Vagina (tissue), 2 donors: ENCODE measurements around the gene OMD. TPM values are rescaled to one million over a fixed set of nuclear protein-coding genes. Genes with fewer than 3 reads are reported as not detected.

ENCODE experiments used
- DNase-seq, 2 donors: peaks; one replicate each; pipeline ENCODE4 v3.0.0-alpha.2; 2017; ENCODE audit errors: extremely low spot score in 2 of 2
- H3K27ac ChIP-seq: fragments of 200-600 bp; sonication (generic); one replicate; pipeline ENCODE4 v1.5.1; 2019
- H3K27me3 ChIP-seq: fragments of 200-600 bp; sonication (generic); one replicate; pipeline ENCODE4 v1.5.1; 2019
- H3K36me3 ChIP-seq, 2 donors: fragments of 200-600 bp; sonication (generic); one replicate each; pipeline ENCODE4 v1.5.1; 2017 to 2019
- H3K4me1 ChIP-seq: fragments of 200-600 bp; sonication (generic); one replicate; pipeline ENCODE4 v1.5.1; 2019
- H3K4me3 ChIP-seq, 2 donors: fragments of 200-600 bp; sonication (generic); 1 replicate in 1 of 2; 2 replicates in 1 of 2; pipeline ENCODE4 v1.5.1; 2016 to 2019
- H3K9me3 ChIP-seq: fragments of 200-600 bp; sonication (generic); one replicate; pipeline ENCODE4 v1.5.1; 2019
- POLR2A ChIP-seq, 2 donors: fragments of 450-650 bp; IDR thresholded peaks; one replicate each; pipeline ENCODE4 v1.6.1; 2017; ENCODE audit warnings: antibody characterized with exemption in 2 of 2, mild to moderate bottlenecking in 2 of 2, moderate library complexity in 2 of 2
- POLR2AphosphoS5 ChIP-seq, 2 donors: sonication (generic); formaldehyde crosslinking; IDR thresholded peaks; one replicate each; pipeline ENCODE4 v1.9.0; 2017; ENCODE audit warnings: antibody characterized with exemption in 2 of 2, mild to moderate bottlenecking in 2 of 2, low read depth in 1 of 2; ENCODE audit not compliant: insufficient read depth in 1 of 2
- intact Hi-C: fragments of 100-400 bp; cut with DNase I; formaldehyde crosslinking; loops from one replicate; pipeline ENCODE4 v1.15.1; 2023
- total RNA-seq: library from RNA; depleted of rRNA; stranded (reverse); fragments of >200 nt; gene quantifications from one replicate; pipeline ENCODE4 v1.2.3, GENCODE V29; 2016
- TF ChIP-seq, protein P1 (sequence below), 3 experiments: fragments of 450-650 bp in 2 of 3; fragments of 200-600 bp in 1 of 3; sonication (generic) in 1 of 3; IDR thresholded peaks; one replicate each; pipeline ENCODE4 v1.5.1; 2017 to 2019; ENCODE audit warnings: antibody characterized with exemption in 3 of 3, mild to moderate bottlenecking in 2 of 3, moderate library complexity in 2 of 3

OMD gene
- total RNA-seq, 1 donor from 2014 or later, result 10.3 TPM

DNA sequence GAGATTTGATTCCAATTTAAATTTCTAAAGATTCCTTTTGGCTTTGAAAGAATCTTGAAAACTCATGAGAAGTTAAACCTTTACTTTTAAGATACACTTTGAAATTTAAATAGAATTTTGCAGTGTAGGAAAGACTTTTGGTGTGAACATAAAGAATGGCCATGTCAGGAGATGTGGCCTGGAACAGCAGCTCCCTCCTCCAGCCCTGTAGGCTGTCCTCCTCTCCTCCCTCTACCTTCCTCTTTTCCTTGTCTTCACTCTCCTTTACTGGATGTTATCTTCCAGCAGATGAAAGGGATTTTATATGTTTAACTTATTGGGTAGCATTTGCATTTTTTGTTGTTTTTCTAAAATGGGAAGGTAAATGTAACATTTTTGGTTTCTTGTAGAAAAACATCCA is 39.1 kb upstream of the OMD start:
- H3K27ac ChIP-seq, result peak overlapping the region; percentile 53
- H3K4me3 ChIP-seq, result no peak overlapping the region
- peaks cover 8% of the 10 kb centered on the region for H3K4me1 ChIP-seq
- DNase-seq, result no peak
- H3K27me3 ChIP-seq, result no peaks in the 10 kb centered on the region
- no peaks in the 10 kb centered on the region for H3K9me3 ChIP-seq
- TF ChIP-seq POLR2A (IDR thresholded peaks at IDR 0.05) (no peak), POLR2AphosphoS5 (IDR thresholded peaks at IDR 0.05; ENCODE audit: insufficient read depth in 1 of 2, low read depth in 1 of 2) (no peak)
- TF ChIP-seq, protein P1, sequence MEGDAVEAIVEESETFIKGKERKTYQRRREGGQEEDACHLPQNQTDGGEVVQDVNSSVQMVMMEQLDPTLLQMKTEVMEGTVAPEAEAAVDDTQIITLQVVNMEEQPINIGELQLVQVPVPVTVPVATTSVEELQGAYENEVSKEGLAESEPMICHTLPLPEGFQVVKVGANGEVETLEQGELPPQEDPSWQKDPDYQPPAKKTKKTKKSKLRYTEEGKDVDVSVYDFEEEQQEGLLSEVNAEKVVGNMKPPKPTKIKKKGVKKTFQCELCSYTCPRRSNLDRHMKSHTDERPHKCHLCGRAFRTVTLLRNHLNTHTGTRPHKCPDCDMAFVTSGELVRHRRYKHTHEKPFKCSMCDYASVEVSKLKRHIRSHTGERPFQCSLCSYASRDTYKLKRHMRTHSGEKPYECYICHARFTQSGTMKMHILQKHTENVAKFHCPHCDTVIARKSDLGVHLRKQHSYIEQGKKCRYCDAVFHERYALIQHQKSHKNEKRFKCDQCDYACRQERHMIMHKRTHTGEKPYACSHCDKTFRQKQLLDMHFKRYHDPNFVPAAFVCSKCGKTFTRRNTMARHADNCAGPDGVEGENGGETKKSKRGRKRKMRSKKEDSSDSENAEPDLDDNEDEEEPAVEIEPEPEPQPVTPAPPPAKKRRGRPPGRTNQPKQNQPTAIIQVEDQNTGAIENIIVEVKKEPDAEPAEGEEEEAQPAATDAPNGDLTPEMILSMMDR (IDR thresholded peaks at IDR 0.05), result no peak
- H3K36me3 ChIP-seq, result no peaks in the 10 kb centered on the region
- intact Hi-C loops, result no loop called here

DNA sequence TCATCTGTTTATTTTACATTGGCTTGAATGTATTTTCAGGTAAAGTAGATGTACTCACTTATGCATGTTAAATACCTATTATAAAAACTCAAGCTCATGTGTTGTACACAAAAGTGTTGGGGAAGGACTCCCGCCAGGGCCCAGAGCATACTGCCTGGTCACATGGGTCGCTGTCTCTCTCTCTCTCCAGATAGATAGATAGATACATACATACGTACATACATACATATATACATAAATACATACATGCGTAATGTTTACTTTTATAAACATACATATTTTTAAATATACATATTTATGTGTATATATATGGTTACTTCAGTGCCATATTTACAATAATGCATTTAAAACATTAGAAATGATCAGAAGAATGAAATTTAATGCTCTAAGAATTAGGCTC is 33.3 kb upstream of the OMD start:
- H3K4me3 ChIP-seq, result no peak overlapping the region
- DNase-seq, result no peak
- no peaks in the 10 kb centered on the region for H3K36me3 ChIP-seq
- no peaks in the 10 kb centered on the region for H3K9me3 ChIP-seq
- TF ChIP-seq POLR2AphosphoS5 (IDR thresholded peaks at IDR 0.05; ENCODE audit: insufficient read depth in 1 of 2, low read depth in 1 of 2), result no peak
- TF ChIP-seq POLR2A (IDR thresholded peaks at IDR 0.05), result no peak
- TF ChIP-seq, protein P1 (IDR thresholded peaks at IDR 0.05), result no peak
- H3K27ac ChIP-seq, result no peak overlapping the region
- intact Hi-C loops, result no loop called here
- H3K27me3 ChIP-seq, result no peaks in the 10 kb centered on the region
- H3K4me1 ChIP-seq, result no peaks in the 10 kb centered on the region

DNA sequence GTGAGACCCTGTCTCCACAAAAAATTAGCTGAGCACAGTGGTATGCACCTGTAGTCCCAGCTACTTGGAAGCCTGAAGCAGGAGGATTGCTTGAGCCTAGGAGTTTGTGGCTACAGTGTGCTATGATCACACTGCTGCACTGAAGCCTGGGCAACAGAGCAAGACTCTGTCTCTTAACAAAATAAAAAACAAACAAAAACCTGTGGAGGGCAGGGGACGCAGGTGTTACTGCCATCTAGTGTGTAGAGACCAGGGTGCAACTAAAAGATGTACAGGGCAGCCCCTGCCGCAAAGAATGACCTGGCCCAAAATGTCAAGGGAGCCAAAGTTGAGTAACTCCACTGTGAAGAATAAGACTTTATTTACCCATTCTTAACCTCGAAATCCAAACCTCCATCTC is 30.9 kb upstream of the OMD start:
- Histone ChIP-seq H3K36me3 (no peaks in the 10 kb centered on the region), H3K4me1 (no peaks in the 10 kb centered on the region), H3K4me3 (no peak overlapping the region), H3K27ac (no peak overlapping the region), H3K9me3 (no peaks in the 10 kb centered on the region), H3K27me3 (no peaks in the 10 kb centered on the region)
- DNase-seq, result no peak
- no peak for TF ChIP-seq POLR2AphosphoS5 (IDR thresholded peaks at IDR 0.05; ENCODE audit: insufficient read depth in 1 of 2, low read depth in 1 of 2)
- TF ChIP-seq, protein P1 (IDR thresholded peaks at IDR 0.05), result no peak
- no peak for TF ChIP-seq POLR2A (IDR thresholded peaks at IDR 0.05)
- intact Hi-C loops, result no loop called here

GRCh38 chr9:92446536-92446935 is 22.3 kb upstream of the OMD start:
- TF ChIP-seq POLR2AphosphoS5 (IDR thresholded peaks at IDR 0.05; ENCODE audit: insufficient read depth in 1 of 2, low read depth in 1 of 2) (no peak), POLR2A (IDR thresholded peaks at IDR 0.05) (no peak)
- TF ChIP-seq, protein P1 (IDR thresholded peaks at IDR 0.05), result no peak
- Histone ChIP-seq H3K27ac (no peak overlapping the region), H3K9me3 (no peaks in the 10 kb centered on the region), H3K27me3 (no peaks in the 10 kb centered on the region), H3K4me3 (no peak overlapping the region), H3K36me3 (no peaks in the 10 kb centered on the region), H3K4me1 (no peaks in the 10 kb centered on the region)
- intact Hi-C loops, result no loop called here
- no peak for DNase-seq

DNA sequence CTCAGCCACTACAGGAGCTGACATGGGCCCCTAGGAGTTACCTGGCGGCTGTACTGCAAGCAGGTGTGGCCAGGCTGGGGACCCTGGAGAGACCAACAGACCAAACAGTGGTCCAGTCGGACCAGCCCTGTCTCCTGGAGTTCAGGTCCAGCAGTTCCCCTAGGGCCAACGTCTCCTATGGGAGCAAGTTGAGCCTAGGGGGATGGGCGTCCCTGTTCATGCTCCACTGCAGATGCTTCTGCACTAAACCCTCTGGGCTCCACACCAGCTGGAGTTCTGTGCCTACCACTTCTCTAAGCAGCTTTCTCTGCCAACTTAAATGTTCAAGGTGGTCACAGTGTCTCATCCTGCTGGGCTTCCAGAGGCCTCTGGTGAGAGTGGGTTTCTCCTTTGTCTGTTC is 20.6 kb upstream of the OMD start:
- intact Hi-C loops, result no loop called here
- Histone ChIP-seq H3K27me3 (no peaks in the 10 kb centered on the region), H3K9me3 (no peaks in the 10 kb centered on the region), H3K4me3 (no peak overlapping the region), H3K36me3 (no peaks in the 10 kb centered on the region), H3K4me1 (no peaks in the 10 kb centered on the region), H3K27ac (no peak overlapping the region)
- TF ChIP-seq, protein P1 (IDR thresholded peaks at IDR 0.05), result no peak
- no peak for TF ChIP-seq POLR2AphosphoS5 (IDR thresholded peaks at IDR 0.05; ENCODE audit: insufficient read depth in 1 of 2, low read depth in 1 of 2)
- TF ChIP-seq POLR2A (IDR thresholded peaks at IDR 0.05), result no peak
- no peak for DNase-seq
